Osteoblast (primary cell): ENCODE results near the gene MAML1. TPM values are rescaled to one million over a fixed set of nuclear protein-coding genes. Genes with fewer than 3 reads are reported as not detected.

ENCODE experiments used
- DNase-seq: peaks from one replicate; pipeline ENCODE4 v3.0.0; 2011; ENCODE audit warnings: low spot score, mixed read lengths; ENCODE audit not compliant: insufficient read length; ENCODE audit errors: missing footprints
- H2AFZ ChIP-seq: 2 replicates; pipeline ENCODE4 v1.6.0; 2011; ENCODE audit warnings: mild to moderate bottlenecking, low read length
- H3K27ac ChIP-seq: 2 replicates; pipeline ENCODE4 v1.5.1; 2011; ENCODE audit warnings: mild to moderate bottlenecking, low read depth, low read length, moderate library complexity
- H3K27me3 ChIP-seq: 2 replicates; pipeline ENCODE4 v1.6.0; 2012; ENCODE audit warnings: mild to moderate bottlenecking, control low read depth, inconsistent platforms, low read length, moderate library complexity; ENCODE audit not compliant: insufficient read depth
- H3K36me3 ChIP-seq: 2 replicates; pipeline ENCODE4 v1.5.1; 2011; ENCODE audit warnings: mild to moderate bottlenecking, low read length, control low read depth, moderate library complexity; ENCODE audit not compliant: insufficient read depth
- H3K4me1 ChIP-seq: 2 replicates; pipeline ENCODE4 v1.5.1; 2011; ENCODE audit warnings: mild to moderate bottlenecking, low read length, control low read depth, moderate library complexity; ENCODE audit not compliant: insufficient read depth
- H3K4me2 ChIP-seq: 2 replicates; pipeline ENCODE4 v1.6.0; 2011; ENCODE audit warnings: mild to moderate bottlenecking, low read length; ENCODE audit not compliant: insufficient read depth
- H3K4me3 ChIP-seq: fragments of 200-600 bp; sonication (generic); 3 replicates; pipeline ENCODE4 v1.5.1; 2012; ENCODE audit warnings: mild to moderate bottlenecking, low read length, inconsistent platforms; ENCODE audit not compliant: insufficient read depth
- H3K79me2 ChIP-seq: 2 replicates; pipeline ENCODE4 v1.6.0; 2012; ENCODE audit warnings: mild to moderate bottlenecking, low read length, control low read depth, inconsistent platforms; ENCODE audit not compliant: insufficient read depth
- H3K9me3 ChIP-seq: 2 replicates; pipeline ENCODE4 v1.5.1; 2011; ENCODE audit warnings: low read depth, low read length, control low read depth
- H4K20me1 ChIP-seq: 2 replicates; pipeline ENCODE4 v1.6.0; 2012; ENCODE audit warnings: mild to moderate bottlenecking, low read length, control low read depth; ENCODE audit not compliant: insufficient read depth
- small RNA-seq: library from RNA; depleted of rRNA; stranded (forward); fragments of <200 nt; gene quantifications from one replicate; pipeline ENCODE3, GENCODE V24; 2012
- total RNA-seq: library from RNA; depleted of rRNA; stranded (reverse); fragments of >200 nt; gene quantifications from 2 replicates; pipeline ENCODE4 v1.2.3, GENCODE V29; 2012
- TF ChIP-seq, protein P1 (sequence below): IDR thresholded peaks from 2 replicates; pipeline ENCODE4 v1.5.1; 2011; ENCODE audit warnings: mild to moderate bottlenecking, low read depth, low read length, moderate library complexity; ENCODE audit errors: extremely low read depth

MAML1 gene
- total RNA-seq, 1 donor, result 14.1 TPM

DNA sequence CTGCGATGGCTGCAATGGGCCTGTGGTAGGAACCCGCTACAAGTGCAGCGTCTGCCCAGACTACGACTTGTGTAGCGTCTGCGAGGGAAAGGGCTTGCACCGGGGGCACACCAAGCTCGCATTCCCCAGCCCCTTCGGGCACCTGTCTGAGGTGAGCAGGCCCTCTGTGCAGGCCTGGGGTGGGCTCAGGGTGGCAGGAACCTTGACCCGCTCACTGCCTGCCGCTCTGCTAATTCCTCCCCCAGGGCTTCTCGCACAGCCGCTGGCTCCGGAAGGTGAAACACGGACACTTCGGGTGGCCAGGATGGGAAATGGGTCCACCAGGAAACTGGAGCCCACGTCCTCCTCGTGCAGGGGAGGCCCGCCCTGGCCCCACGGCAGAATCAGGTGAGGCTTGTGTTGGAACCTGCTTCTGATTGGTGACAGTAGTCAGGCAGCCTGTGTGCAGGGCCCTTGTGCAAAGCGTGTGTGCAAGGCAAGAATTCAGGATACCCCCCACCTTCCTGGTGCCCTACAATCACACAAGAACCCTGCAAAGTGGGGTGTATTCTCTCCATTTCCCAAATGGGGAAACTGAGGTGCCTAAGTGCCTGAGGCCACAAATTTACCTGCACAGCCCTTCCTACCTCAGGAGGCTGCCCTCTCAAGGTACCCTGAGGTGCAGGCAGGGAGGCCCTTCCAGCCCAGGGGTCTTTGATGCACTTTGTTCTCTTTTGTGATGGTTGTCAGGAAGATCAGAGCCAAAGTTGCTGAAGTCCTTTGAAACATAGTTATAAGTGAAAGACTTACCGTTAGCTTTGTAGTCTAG lies 91.5 kb downstream of the MAML1 start:
- Histone ChIP-seq H2AFZ (no peak overlapping the region), H3K4me1 (peaks cover 28% of the 10 kb centered on the region), H3K4me2 (no peak overlapping the region), H3K36me3 (peaks cover 61% of the 10 kb centered on the region), H3K4me3 (no peak overlapping the region), H3K27ac (no peak overlapping the region), H3K27me3 (no peaks in the 10 kb centered on the region), H3K79me2 (peaks cover 79% of the 10 kb centered on the region), H3K9me3 (no peaks in the 10 kb centered on the region), H4K20me1 (peaks cover 65% of the 10 kb centered on the region)
- DNase-seq, result peak; percentile 53
- TF ChIP-seq, protein P1, sequence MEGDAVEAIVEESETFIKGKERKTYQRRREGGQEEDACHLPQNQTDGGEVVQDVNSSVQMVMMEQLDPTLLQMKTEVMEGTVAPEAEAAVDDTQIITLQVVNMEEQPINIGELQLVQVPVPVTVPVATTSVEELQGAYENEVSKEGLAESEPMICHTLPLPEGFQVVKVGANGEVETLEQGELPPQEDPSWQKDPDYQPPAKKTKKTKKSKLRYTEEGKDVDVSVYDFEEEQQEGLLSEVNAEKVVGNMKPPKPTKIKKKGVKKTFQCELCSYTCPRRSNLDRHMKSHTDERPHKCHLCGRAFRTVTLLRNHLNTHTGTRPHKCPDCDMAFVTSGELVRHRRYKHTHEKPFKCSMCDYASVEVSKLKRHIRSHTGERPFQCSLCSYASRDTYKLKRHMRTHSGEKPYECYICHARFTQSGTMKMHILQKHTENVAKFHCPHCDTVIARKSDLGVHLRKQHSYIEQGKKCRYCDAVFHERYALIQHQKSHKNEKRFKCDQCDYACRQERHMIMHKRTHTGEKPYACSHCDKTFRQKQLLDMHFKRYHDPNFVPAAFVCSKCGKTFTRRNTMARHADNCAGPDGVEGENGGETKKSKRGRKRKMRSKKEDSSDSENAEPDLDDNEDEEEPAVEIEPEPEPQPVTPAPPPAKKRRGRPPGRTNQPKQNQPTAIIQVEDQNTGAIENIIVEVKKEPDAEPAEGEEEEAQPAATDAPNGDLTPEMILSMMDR, result no peak

DNA sequence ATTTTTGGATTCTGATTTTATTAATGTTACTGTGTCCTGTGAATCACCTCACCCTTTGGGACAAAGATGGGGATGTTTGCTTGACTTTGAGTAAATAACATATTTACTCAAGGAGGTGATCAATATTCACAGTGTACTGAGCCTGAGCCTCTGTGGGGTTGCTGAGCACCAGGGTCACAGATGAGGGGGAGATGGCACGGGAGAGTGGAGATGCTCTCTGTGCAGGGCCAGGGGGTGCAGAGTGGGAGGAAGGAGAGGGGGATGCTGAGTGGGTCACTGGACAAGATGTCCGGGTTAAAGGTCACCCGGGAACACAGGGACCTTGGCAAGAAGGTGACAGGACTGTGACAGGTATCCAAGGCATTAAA lies 92.1 kb downstream of the MAML1 start:
- Histone ChIP-seq H3K4me2 (no peak overlapping the region), H3K27me3 (no peaks in the 10 kb centered on the region), H4K20me1 (peaks cover 71% of the 10 kb centered on the region), H3K4me3 (no peak overlapping the region), H3K4me1 (peaks cover 22% of the 10 kb centered on the region), H3K27ac (no peak overlapping the region), H3K79me2 (peaks cover 83% of the 10 kb centered on the region), H3K36me3 (peaks cover 67% of the 10 kb centered on the region), H2AFZ (no peak overlapping the region), H3K9me3 (no peaks in the 10 kb centered on the region)
- TF ChIP-seq, protein P1, result no peak
- DNase-seq, result no peak

DNA sequence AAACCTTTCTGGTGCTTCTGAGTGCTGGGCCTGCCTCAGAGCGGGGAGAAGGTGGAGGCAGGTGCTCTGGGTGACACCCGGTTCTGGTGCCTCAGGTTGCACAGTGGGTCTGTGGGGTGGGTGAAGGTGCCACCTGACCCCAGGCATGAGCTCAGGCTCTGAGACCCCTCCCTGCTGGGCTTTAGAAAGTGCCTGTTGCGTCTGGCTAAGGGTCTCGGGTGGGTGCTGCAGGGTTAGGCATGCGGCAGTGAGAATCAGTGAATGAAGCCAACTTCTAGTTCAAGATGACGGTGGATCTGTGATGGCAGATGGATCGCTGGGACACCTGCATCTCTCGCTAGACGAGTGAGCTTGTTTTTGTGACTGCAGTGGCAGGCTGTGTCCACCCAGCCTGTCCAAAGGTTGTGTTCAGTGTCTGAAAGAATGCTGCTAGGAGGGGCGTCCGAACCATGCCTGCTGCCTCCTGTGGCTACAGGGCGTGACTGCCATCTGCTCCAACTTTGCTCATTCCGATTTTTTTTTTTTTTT lies 93.1 kb downstream of the MAML1 start:
- DNase-seq, result peak; percentile 65
- Histone ChIP-seq H3K27me3 (no peaks in the 10 kb centered on the region), H3K4me1 (peaks cover 14% of the 10 kb centered on the region), H3K27ac (no peak overlapping the region), H2AFZ (no peak overlapping the region), H3K9me3 (no peaks in the 10 kb centered on the region), H3K4me3 (no peak overlapping the region), H3K36me3 (peaks cover 77% of the 10 kb centered on the region), H4K20me1 (peaks cover 76% of the 10 kb centered on the region), H3K4me2 (no peak overlapping the region), H3K79me2 (peaks cover 84% of the 10 kb centered on the region)
- TF ChIP-seq, protein P1, result no peak

Small RNAs within 50 kb of the gene (small RNA-seq; reads per million reads assigned to genes)
- not detected for gene MIR1229

Other genes starting within 250 kb of the MAML1 start
- gene RUFY1, start 182.3 kb upstream of the MAML1 start, total RNA-seq, result 51.8 and 54.2 TPM in 2 replicates
- gene HNRNPH1, start 109.2 kb upstream of the MAML1 start, total RNA-seq, result 354 and 368 TPM in 2 replicates
- gene CBY3, start 51.8 kb upstream of the MAML1 start, total RNA-seq, result not detected in 2 replicates
- gene CANX, start 33.9 kb upstream of the MAML1 start, total RNA-seq, result 689 and 698 TPM in 2 replicates
- gene LTC4S, start 61.2 kb downstream of the MAML1 start, total RNA-seq, result 1.4 and 1.5 TPM in 2 replicates
- 90.5 and 95.9 TPM in 2 replicates for gene MGAT4B, start 74.0 kb downstream of the MAML1 start, total RNA-seq
- 826 and 992 TPM in 2 replicates for gene SQSTM1, start 88.1 kb downstream of the MAML1 start, total RNA-seq
- gene MRNIP, start 126.0 kb downstream of the MAML1 start, total RNA-seq, result 10.1 and 12.7 TPM in 2 replicates
- 89.4 and 90.2 TPM in 2 replicates for gene TBC1D9B, start 175.1 kb downstream of the MAML1 start, total RNA-seq